ENCODE results near the gene RPE65. TPM values are rescaled to one million over a fixed set of nuclear protein-coding genes. Genes with fewer than 3 reads are reported as not detected.

Gene RPE65
- total and polyA plus RNA-seq, 2 donors (not counting 3 experiments of a cell fraction or from before 2014, with no cell fraction given): not detected

GRCh38 chr1:68495968-68496679 is 46.4 kb upstream of the RPE65 start:
- Histone ChIP-seq H4K20me1 (replicated peaks; ENCODE audit: control insufficient read depth, extremely low read depth, insufficient read depth, low read length) (no peaks in the 10 kb centered on the region), H3K79me2 (ENCODE audit: control insufficient read depth, insufficient read depth, low read length) (peaks cover 38% of the 10 kb centered on the region), H3K9me3 (replicated peaks; ENCODE audit: control insufficient read depth, insufficient read depth, low read length) (no peaks in the 10 kb centered on the region), H3K4me3 (replicated peaks in 1 of 3; ENCODE audit: insufficient read depth in 1 of 3, low read depth in 1 of 3, low read length in 3 of 3) (peak overlapping the region; percentile 60 to 100 (median 99)), H3K4me1 (ENCODE audit: control insufficient read depth, extremely low read depth, insufficient read depth, low read length) (peaks cover 22% of the 10 kb centered on the region), H3K9me1 (replicated peaks; ENCODE audit: control insufficient read depth, extremely low read depth, insufficient read depth, low read length) (no peaks in the 10 kb centered on the region), H2AFZ (ENCODE audit: low read depth, low read length) (peak overlapping the region; percentile 100), H3K36me3 (ENCODE audit: control insufficient read depth in 2 of 2, extremely low read depth in 1 of 2, insufficient read depth in 2 of 2, low read length in 2 of 2) (peaks cover 0 to 5% of the 10 kb centered on the region in 2 experiments), H3K9ac (replicated peaks; ENCODE audit: extremely low read depth, insufficient read depth, low read length) (peak overlapping the region; percentile 97), H3K27me3 (ENCODE audit: control insufficient read depth in 2 of 2, insufficient read depth in 2 of 2, low read length in 2 of 2) (no peaks in the 10 kb centered on the region), H3K4me2 (ENCODE audit: insufficient read depth, low read length) (peak overlapping the region; percentile 99), H3K27ac (ENCODE audit: insufficient read depth, low read depth, low read length) (peak overlapping the region; percentile 87)
- dilution Hi-C loops (cut with MboI; ENCODE audit: extremely low pct_ligation_motif_present, low sequenced_read_pairs) (no loop called here), intact Hi-C loops (cut with micrococcal nuclease) (loop anchor here (2.0 to 10.0 kb wide), 5 partner anchors 19 to 1859 kb away; partner anchors contain the start of genes ANKRD13C and LRRC7)
- DNase-seq (ENCODE audit: low read depth, low spot score) (peak; percentile 37), FAIRE-seq (no peak)
- TF ChIP-seq CTCF (IDR thresholded peaks at IDR 0.05; ENCODE audit: extremely low read depth in 1 of 2, insufficient read depth in 1 of 2, low read depth in 1 of 2, low read length in 2 of 2): no peak
- no TSS peak for BruUV-seq (replicated peaks)
- CTCF ChIA-PET: interaction anchor here (0.8 to 2.8 kb wide), 4 partner anchors 8 to 43 kb away, joined by 3 to 10 read pairs (median 6); no protein-coding TSS in a partner anchor
- POLR2A ChIA-PET: no interaction called here

GRCh38 chr1:68495532-68495931 is 45.8 kb upstream of the RPE65 start:
- H3K9ac ChIP-seq (replicated peaks; ENCODE audit: extremely low read depth, insufficient read depth, low read length): peak overlapping the region; percentile 97
- no TSS peak for BruUV-seq (replicated peaks)
- no peaks in the 10 kb centered on the region for H3K9me3 ChIP-seq (replicated peaks; ENCODE audit: control insufficient read depth, insufficient read depth, low read length)
- no peaks in the 10 kb centered on the region for H3K9me1 ChIP-seq (replicated peaks; ENCODE audit: control insufficient read depth, extremely low read depth, insufficient read depth, low read length)
- H3K79me2 ChIP-seq (ENCODE audit: control insufficient read depth, insufficient read depth, low read length): peaks cover 44% of the 10 kb centered on the region
- H2AFZ ChIP-seq (ENCODE audit: low read depth, low read length): peak overlapping the region; percentile 100
- no peaks in the 10 kb centered on the region for H3K27me3 ChIP-seq (ENCODE audit: control insufficient read depth in 2 of 2, insufficient read depth in 2 of 2, low read length in 2 of 2)
- peaks cover 0 to 5% of the 10 kb centered on the region in 2 experiments for H3K36me3 ChIP-seq (ENCODE audit: control insufficient read depth in 2 of 2, extremely low read depth in 1 of 2, insufficient read depth in 2 of 2, low read length in 2 of 2)
- no peaks in the 10 kb centered on the region for H4K20me1 ChIP-seq (replicated peaks; ENCODE audit: control insufficient read depth, extremely low read depth, insufficient read depth, low read length)
- H3K4me3 ChIP-seq (replicated peaks in 1 of 3; ENCODE audit: insufficient read depth in 1 of 3, low read depth in 1 of 3, low read length in 3 of 3): peak overlapping the region in 2 of 3 experiments; percentile 99 to 100
- no peak for TF ChIP-seq JUN (IDR thresholded peaks at IDR 0.05; ENCODE audit: borderline replicate concordance, insufficient read depth, insufficient read length, low read depth)
- no peak for TF ChIP-seq EZH2 (IDR thresholded peaks at IDR 0.05; ENCODE audit: borderline replicate concordance, low read depth, low read length, severe bottlenecking)
- TF ChIP-seq CTCF (IDR thresholded peaks at IDR 0.05; ENCODE audit: extremely low read depth in 1 of 2, insufficient read depth in 1 of 2, low read depth in 1 of 2, low read length in 2 of 2): no peak
- no peak for TF ChIP-seq GATA2 (IDR thresholded peaks at IDR 0.05; ENCODE audit: insufficient read depth, insufficient read length, low read depth, low read length)
- no peak for TF ChIP-seq MYC (IDR thresholded peaks at IDR 0.05; ENCODE audit: low read depth, low read length)
- TF ChIP-seq POLR2A (IDR thresholded peaks at IDR 0.05; ENCODE audit: low read depth, low read length): no peak
- TF ChIP-seq MAX (IDR thresholded peaks at IDR 0.05; ENCODE audit: insufficient read depth, insufficient read length): no peak
- no peak for TF ChIP-seq FOS (IDR thresholded peaks at IDR 0.05; ENCODE audit: borderline replicate concordance, insufficient read depth, low read length)
- TF ChIP-seq POLR2AphosphoS5 (IDR thresholded peaks at IDR 0.05; ENCODE audit: insufficient read depth, low read depth, low read length): no peak
- CTCF ChIA-PET: interaction anchor here (0.8 to 2.8 kb wide), 5 partner anchors 8 to 375 kb away, joined by 3 to 10 read pairs (median 3); no protein-coding TSS in a partner anchor
- peaks cover 22% of the 10 kb centered on the region for H3K4me1 ChIP-seq (ENCODE audit: control insufficient read depth, extremely low read depth, insufficient read depth, low read length)
- FAIRE-seq (no peak), DNase-seq (ENCODE audit: low read depth, low spot score) (peak; percentile 31)
- POLR2A ChIA-PET: no interaction called here
- dilution Hi-C loops (cut with MboI; ENCODE audit: extremely low pct_ligation_motif_present, low sequenced_read_pairs): no loop called here
- intact Hi-C loops (cut with micrococcal nuclease): loop anchor here (10.0 kb wide), 3 partner anchors 601 to 1859 kb away; partner anchors contain the start of genes ANKRD13C and LRRC7
- H3K4me2 ChIP-seq (ENCODE audit: insufficient read depth, low read length): peak overlapping the region; percentile 99
- peak overlapping the region; percentile 24 for H3K27ac ChIP-seq (ENCODE audit: insufficient read depth, low read depth, low read length)
